LNCaP clone FGC (cell line): ENCODE measurements around the gene CLDN7.

Experiments
- DNase-seq: peaks from one replicate; pipeline ENCODE4 v3.0.0-alpha.2; 2011; ENCODE audit warnings: low read depth
- H3K4me3 ChIP-seq: 2 replicates; pipeline ENCODE4 v1.5.1; 2011; ENCODE audit warnings: mild to moderate bottlenecking, low read depth, low read length, control low read depth
- CTCF ChIP-seq: IDR thresholded peaks from 2 replicates; pipeline ENCODE4 v1.5.1; 2012; ENCODE audit warnings: mild to moderate bottlenecking; ENCODE audit not compliant: control insufficient read depth, insufficient read depth; ENCODE audit errors: extremely low read depth

The CLDN7 gene

DNA sequence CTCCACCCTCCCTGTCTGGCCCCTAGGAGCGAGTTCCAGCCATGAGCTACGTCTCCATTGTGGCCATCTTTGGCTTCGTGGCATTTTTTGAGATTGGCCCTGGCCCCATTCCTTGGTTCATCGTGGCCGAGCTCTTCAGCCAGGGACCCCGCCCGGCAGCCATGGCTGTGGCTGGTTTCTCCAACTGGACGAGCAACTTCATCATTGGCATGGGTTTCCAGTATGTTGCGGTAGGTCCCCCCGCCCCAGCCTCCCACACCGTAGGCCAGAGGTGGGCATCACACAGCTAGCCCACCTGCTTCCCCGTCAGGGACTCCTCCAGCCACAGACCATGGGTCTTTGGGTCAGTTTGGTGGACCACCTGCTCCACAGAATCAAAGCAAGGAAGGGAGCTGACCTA, 23.4 kb upstream of the CLDN7 start:
- DNase-seq: no peak

GRCh38 chr17:7284911-7285310, 22.6 kb upstream of the CLDN7 start:
- TF ChIP-seq CTCF: no peak
- no peak overlapping the region for H3K4me3 ChIP-seq
- DNase-seq: no peak

More for the DNA sequence above, 23.4 kb upstream of the CLDN7 start:
- TF ChIP-seq CTCF: no peak
- H3K4me3 ChIP-seq: no peak overlapping the region

DNA sequence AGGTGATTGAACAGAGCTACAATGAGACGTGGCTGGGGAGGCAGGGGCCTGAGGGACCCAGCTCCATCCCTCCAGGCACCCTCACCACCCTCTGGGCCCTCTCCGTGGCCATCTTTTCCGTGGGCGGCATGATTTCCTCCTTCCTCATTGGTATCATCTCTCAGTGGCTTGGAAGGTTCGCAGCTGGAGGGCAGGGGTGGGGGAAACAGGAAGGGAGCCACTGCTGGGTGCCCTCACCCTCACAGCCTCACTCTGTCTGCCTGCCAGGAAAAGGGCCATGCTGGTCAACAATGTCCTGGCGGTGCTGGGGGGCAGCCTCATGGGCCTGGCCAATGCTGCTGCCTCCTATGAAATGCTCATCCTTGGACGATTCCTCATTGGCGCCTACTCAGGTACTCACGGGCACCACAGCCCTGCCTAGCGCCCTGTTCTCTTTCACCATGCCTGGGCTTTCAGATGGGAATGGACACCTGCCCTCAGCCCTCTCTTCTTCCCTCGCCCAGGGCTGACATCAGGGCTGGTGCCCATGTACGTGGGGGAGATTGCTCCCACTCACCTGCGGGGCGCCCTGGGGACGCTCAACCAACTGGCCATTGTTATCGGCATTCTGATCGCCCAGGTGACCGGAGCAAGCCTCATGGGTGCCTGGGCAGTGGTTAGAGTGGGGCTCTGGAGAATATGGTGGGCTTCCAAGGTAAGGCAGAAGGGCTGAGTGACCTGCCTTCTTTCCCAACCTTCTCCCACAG, 21.4 kb upstream of the CLDN7 start:
- H3K4me3 ChIP-seq: no peak overlapping the region
- TF ChIP-seq CTCF: no peak
- DNase-seq: no peak

- no peak for TF ChIP-seq CTCF
- DNase-seq: no peak
- no peak overlapping the region for H3K4me3 ChIP-seq
Measured at GRCh38 chr17:7282752-7283321, 20.6 kb upstream of the CLDN7 start.

DNA sequence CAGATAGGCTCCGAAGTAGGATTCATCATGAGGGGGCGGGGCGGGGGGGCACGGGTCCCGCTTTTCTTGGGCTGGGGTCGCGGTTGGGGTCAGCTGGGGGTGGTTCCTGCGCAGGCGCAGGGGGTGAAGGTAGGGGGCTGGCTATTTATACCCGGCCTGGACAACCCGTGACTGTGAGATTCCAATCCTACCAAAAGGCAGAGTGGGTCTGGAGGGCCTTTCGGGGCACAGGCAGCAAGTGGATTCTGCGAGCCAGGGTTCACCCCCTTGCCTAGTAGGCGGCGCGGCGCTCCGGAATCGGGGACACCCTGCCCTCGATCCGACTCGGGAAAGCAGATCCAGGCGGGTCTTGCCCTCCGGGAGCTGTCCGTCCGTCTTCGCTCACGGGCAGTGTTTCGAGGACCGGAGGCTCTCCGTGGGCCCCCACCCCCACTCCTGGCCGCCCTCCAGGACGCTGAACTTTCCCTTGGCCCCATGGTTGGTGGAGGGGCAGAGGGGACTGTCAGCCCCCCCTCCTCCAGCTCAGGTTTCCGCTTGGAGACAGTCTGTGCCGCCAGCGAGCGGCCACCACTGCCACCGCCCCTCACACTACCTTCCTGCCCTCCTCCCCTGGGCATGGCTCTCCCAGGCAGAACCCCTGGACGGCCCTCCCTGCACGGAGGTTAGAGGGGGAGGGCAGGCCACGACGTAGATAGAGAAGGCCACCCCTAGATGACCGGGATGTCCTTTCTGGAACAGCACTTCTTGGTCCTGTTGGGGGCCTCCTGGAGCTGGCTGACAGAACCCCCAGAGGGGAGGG, 19.9 kb upstream of the CLDN7 start:
- H3K4me3 ChIP-seq: peak overlapping the region; percentile 70
- no peak for TF ChIP-seq CTCF
- no peak for DNase-seq

- TF ChIP-seq CTCF: no peak
- peak within 1 kb of the TSS; percentile 70 for H3K4me3 ChIP-seq
- peak; percentile 84 for DNase-seq
Measured at GRCh38 chr17:7281074-7281952, 19.0 kb upstream of the CLDN7 start, which contains the start of gene SLC2A4. SLC2A4 (plus strand) TSS chr17:7281718; CDS start chr17:7281935, 217 bp downstream.
